Natural killer cell (primary cell): ENCODE data around the gene PLCB3. TPM values are rescaled to one million over a fixed set of nuclear protein-coding genes. Genes with fewer than 3 reads are reported as not detected.
A peak's percentile ranks its signal among the peaks of the same experiment; 100 is the strongest.

ENCODE experiments used
- ATAC-seq, 3 donors: fragments of 150-1000 bp in 2 of 3; fragments of 200-7000 bp in 1 of 3; cut with Tn5 transposase; 1 replicate in 1 of 3; 2 replicates in 2 of 3; pipeline ENCODE4 v1.10.0; 2021; ENCODE audit warnings: mild to moderate bottlenecking in 2 of 3, moderate library complexity in 2 of 3
- DNase-seq, 2 donors: peaks; one replicate each; pipeline versions ENCODE4 v3.0.0 to v3.0.0-alpha.2; 2013 to 2021; ENCODE audit warnings: mixed read lengths in 1 of 2
- H3K27ac ChIP-seq: one replicate; pipeline ENCODE4 v1.5.1; 2013; ENCODE audit warnings: mild to moderate bottlenecking, low read length
- H3K27me3 ChIP-seq: one replicate; pipeline ENCODE4 v1.6.1; 2013; ENCODE audit warnings: low read length; ENCODE audit not compliant: control insufficient read depth, insufficient read depth
- H3K36me3 ChIP-seq: one replicate; pipeline ENCODE4 v1.6.1; 2013; ENCODE audit warnings: low read length; ENCODE audit not compliant: control insufficient read depth, insufficient read depth
- H3K4me1 ChIP-seq: one replicate; pipeline ENCODE4 v1.6.1; 2013; ENCODE audit warnings: low read length; ENCODE audit not compliant: control insufficient read depth, insufficient read depth
- H3K4me3 ChIP-seq: one replicate; pipeline ENCODE4 v1.5.1; 2013; ENCODE audit warnings: low read length
- H3K9me3 ChIP-seq: one replicate; pipeline ENCODE4 v1.6.1; 2013; ENCODE audit warnings: low read length; ENCODE audit not compliant: control insufficient read depth, insufficient read depth
- H3K27ac Mint-ChIP-seq, 2 donors: one replicate each; pipeline ENCODE4 v1.8.0; 2022; ENCODE audit warnings: mild to moderate bottlenecking in 2 of 2, mixed read lengths in 2 of 2, moderate library complexity in 1 of 2
- H3K27me3 Mint-ChIP-seq, 2 donors: one replicate each; pipeline ENCODE4 v1.8.0; 2022; ENCODE audit warnings: low read depth in 2 of 2, mixed read lengths in 2 of 2
- H3K36me3 Mint-ChIP-seq: one replicate; pipeline ENCODE4 v1.8.0; 2022; ENCODE audit warnings: mixed read lengths
- H3K4me1 Mint-ChIP-seq, 2 donors: one replicate each; pipeline ENCODE4 v1.8.0; 2022; ENCODE audit warnings: mixed read lengths in 2 of 2
- H3K4me3 Mint-ChIP-seq: one replicate; pipeline ENCODE4 v1.8.0; 2022; ENCODE audit warnings: mild to moderate bottlenecking, moderate library complexity, mixed read lengths
- H3K9me3 Mint-ChIP-seq, 2 donors: one replicate each; pipeline ENCODE4 v1.8.0; 2022; ENCODE audit warnings: mixed read lengths in 2 of 2
- CTCF ChIP-seq: fragments of 200-600 bp; IDR thresholded peaks from one replicate; pipeline ENCODE4 v1.8.0; 2022; ENCODE audit warnings: antibody characterized with exemption
- WGBS: methylation state at CpG from one replicate; pipeline ENCODE4 v1.1.7; 2013; ENCODE audit warnings: missing lambda C conversion rate; ENCODE audit not compliant: insufficient coverage; 5-methylcytosine and 5-hydroxymethylcytosine counted together
- intact Hi-C: fragments of 100-400 bp; cut with micrococcal nuclease; formaldehyde crosslinking; loops from one replicate; pipeline ENCODE4 v1.14.2; 2022
- total RNA-seq, 4 donors: library from RNA; stranded (reverse); fragments of 120-200 nt in 1 of 4; gene quantifications; one replicate each; pipeline versions ENCODE4 v1.2.3 to v1.2.4, GENCODE V29; 2013 to 2022

PLCB3 gene
- total RNA-seq, 3 donors from 2014 or later (not counting 1 experiment from before 2014, with no cell fraction given), result 5.4 to 7.6 (median 5.5) TPM

DNA sequence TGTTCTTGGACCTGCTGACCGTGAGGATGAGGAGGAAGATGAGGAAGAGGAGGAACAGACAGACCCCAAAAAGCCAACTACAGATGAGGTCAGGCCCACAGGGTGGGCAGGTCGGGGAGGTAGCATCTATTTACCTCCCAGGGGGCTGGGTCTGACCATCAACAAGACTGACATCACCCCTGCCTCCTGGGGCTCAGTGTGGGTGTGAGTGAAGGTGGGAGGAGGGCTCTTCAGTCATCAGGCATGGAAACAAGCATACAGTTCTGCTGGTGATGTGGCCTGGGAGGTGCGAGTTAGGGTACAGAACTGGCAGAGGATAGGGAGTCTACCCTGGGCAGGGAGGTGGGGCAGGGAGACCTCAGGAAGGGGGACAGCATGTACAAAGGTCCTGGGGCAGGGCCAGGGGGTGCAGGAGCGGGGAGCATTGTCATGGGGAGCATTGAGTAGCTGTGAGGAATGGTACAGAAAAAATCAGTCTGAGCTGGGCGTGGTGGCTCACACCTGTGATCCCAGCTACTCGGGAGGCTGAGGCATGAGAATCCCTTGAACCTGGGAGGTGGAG is 8.9 kb downstream of the PLCB3 start:
- Mint-ChIP-seq H3K9me3 (no peaks in the 10 kb centered on the region), H3K4me1 (peaks cover 0 to 9% of the 10 kb centered on the region in 2 donors), H3K36me3 (no peaks in the 10 kb centered on the region), H3K27ac (peak overlapping the region in 1 of 2 donors; percentile 37), H3K27me3 (no peaks in the 10 kb centered on the region), H3K4me3 (no peak overlapping the region)
- DNase-seq (no peak), ATAC-seq (no peak)
- Histone ChIP-seq H3K4me1 (no peaks in the 10 kb centered on the region), H3K36me3 (peaks cover 6% of the 10 kb centered on the region), H3K27ac (no peak overlapping the region), H3K27me3 (no peaks in the 10 kb centered on the region), H3K9me3 (no peaks in the 10 kb centered on the region), H3K4me3 (no peak overlapping the region)
- TF ChIP-seq CTCF, result no peak
- WGBS, result 90% methylated on average over 6 of the region's 6 CpGs
- intact Hi-C loops, result no loop called here

GRCh38 chr11:64261556-64262080 is 10.3 kb downstream of the PLCB3 start:
- Histone ChIP-seq H3K4me3 (no peak overlapping the region), H3K27ac (no peak overlapping the region), H3K27me3 (no peaks in the 10 kb centered on the region), H3K4me1 (no peaks in the 10 kb centered on the region), H3K9me3 (no peaks in the 10 kb centered on the region), H3K36me3 (peaks cover 2% of the 10 kb centered on the region)
- no peak overlapping the region for H3K27ac Mint-ChIP-seq
- peaks cover 0 to 9% of the 10 kb centered on the region in 2 donors for H3K4me1 Mint-ChIP-seq
- TF ChIP-seq CTCF, result no peak
- no peaks in the 10 kb centered on the region for H3K9me3 Mint-ChIP-seq
- intact Hi-C loops, result no loop called here
- WGBS, result 95% methylated on average over 18 of the region's 18 CpGs
- no peak for DNase-seq
- no peaks in the 10 kb centered on the region for H3K27me3 Mint-ChIP-seq
- no peak for ATAC-seq
- H3K4me3 Mint-ChIP-seq, result no peak overlapping the region
- H3K36me3 Mint-ChIP-seq, result no peaks in the 10 kb centered on the region

GRCh38 chr11:64262271-64263002 is 11.1 kb downstream of the PLCB3 start:
- no peak overlapping the region for H3K27ac ChIP-seq
- no peak overlapping the region for H3K27ac Mint-ChIP-seq
- TF ChIP-seq CTCF, result no peak
- no peaks in the 10 kb centered on the region for H3K27me3 ChIP-seq
- H3K9me3 Mint-ChIP-seq, result no peaks in the 10 kb centered on the region
- peaks cover 1% of the 10 kb centered on the region for H3K4me1 ChIP-seq
- no peaks in the 10 kb centered on the region for H3K36me3 Mint-ChIP-seq
- no peaks in the 10 kb centered on the region for H3K9me3 ChIP-seq
- peaks cover 0 to 9% of the 10 kb centered on the region in 2 donors for H3K4me1 Mint-ChIP-seq
- H3K4me3 ChIP-seq, result no peak overlapping the region
- H3K27me3 Mint-ChIP-seq, result no peaks in the 10 kb centered on the region
- ATAC-seq (no peak), DNase-seq (no peak)
- 96% methylated on average over 42 of the region's 42 CpGs for WGBS
- intact Hi-C loops, result no loop called here
- no peak overlapping the region for H3K4me3 Mint-ChIP-seq
- H3K36me3 ChIP-seq, result no peaks in the 10 kb centered on the region
